Measurements from ENCODE around the gene SLC19A1.

The SLC19A1 gene

DNA sequence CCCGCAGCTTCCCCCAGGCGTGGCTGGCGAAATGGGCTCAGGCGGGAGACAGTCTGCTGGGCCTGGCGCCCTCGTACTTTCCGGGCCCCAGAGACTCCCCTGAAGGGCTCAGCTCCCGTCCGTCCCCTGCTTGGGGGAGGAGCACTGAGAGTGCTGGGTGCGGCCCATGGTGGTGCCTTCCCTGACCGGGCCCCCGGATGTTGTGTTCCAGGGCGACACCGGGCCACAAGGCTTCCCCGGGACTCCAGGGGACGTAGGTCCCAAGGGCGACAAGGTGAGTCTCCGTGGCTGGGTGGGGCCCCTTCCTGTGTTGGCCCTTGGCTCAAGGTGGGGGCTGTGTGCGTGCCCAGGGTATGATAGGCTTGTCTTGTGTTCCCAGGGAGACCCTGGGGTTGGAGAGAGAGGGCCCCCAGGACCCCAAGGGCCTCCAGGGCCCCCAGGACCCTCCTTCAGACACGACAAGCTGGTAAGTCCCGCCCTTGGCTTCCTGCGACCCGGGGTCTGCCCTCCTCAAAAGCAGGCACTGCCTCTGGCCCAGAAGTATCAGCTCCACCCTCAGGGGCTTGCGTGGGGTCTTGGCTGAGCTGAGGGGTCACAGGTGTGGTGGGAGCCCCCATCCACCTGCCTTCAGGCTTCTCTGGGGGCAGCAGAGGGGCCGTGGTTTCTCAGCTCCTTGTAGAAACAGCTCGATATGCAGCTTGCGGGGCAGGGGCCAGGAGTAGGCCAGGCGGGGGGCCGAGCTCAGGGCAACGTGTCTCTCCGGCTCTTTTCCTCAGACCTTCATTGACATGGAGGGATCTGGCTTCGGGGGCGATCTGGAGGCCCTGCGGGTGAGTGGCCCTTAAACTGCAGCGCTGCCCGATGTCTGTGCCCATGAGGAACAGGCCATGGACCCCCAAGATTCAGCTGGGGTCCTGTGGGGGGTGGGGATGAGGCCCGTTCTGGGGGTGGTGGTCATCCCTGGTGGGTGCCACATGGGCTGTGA, 62.3 kb downstream of the SLC19A1 start:
- no peaks in the 10 kb centered on the region for H3K27me3 Mint-ChIP-seq (ENCODE audit: low read depth)
- H3K4me1 Mint-ChIP-seq = peaks cover 15% of the 10 kb centered on the region
- TF ChIP-seq CTCF (IDR thresholded peaks at IDR 0.05; ENCODE audit: unreplicated experiment in 3 of 3) = no peak
- peak overlapping the region in 2 of 3 experiments; percentile 45 to 48 for H3K27ac Mint-ChIP-seq
- H3K9me3 Mint-ChIP-seq = no peaks in the 10 kb centered on the region
- peaks cover 27% of the 10 kb centered on the region for H3K36me3 Mint-ChIP-seq (ENCODE audit: low read depth)
- no peak overlapping the region for H3K4me3 Mint-ChIP-seq

GRCh38 chr21:45478816-45479669, 63.2 kb downstream of the SLC19A1 start:
- Mint-ChIP-seq H3K4me1 (peaks cover 15% of the 10 kb centered on the region), H3K27me3 (ENCODE audit: low read depth) (no peaks in the 10 kb centered on the region), H3K27ac (peak overlapping the region; percentile 45 to 75 (median 59)), H3K36me3 (ENCODE audit: low read depth) (peaks cover 24% of the 10 kb centered on the region), H3K4me3 (no peak overlapping the region), H3K9me3 (no peaks in the 10 kb centered on the region)
- no peak for TF ChIP-seq CTCF (IDR thresholded peaks at IDR 0.05; ENCODE audit: unreplicated experiment in 3 of 3)

DNA sequence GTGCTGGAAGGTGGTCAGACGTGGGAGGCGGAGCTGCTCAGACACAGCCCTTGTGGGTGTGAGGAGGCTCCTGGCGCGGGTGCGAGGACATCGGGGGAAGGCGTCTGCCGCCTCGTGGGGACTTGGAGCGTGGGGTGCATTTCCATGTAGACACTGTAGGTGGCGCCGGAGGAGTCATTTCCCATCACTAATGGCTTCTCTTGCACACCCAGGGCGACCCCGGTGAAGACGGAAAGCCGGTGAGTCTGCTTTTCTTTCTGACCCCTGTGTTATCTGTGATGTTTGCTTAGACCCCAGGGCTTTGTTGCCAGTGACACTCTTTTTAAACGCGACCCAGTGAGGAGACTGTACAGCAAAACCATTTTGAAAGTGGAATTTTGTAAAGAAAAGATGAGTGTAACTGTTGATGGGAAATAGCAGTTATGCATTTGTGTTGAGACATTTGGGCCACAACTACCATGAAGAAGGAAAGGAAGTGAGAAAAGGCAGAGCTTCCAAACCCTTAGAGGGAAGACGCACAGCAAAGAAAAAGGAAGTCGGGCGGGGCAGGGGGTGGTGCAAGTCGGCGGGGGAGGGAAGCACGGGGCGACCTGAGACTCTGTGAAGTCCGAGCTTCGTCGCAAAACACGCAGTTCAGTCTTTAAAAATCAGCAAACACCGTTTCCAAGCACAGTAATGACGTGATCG, 64.0 kb downstream of the SLC19A1 start:
- H3K4me3 Mint-ChIP-seq = peak overlapping the region in 2 of 3 experiments; percentile 24 to 33
- no peaks in the 10 kb centered on the region for H3K27me3 Mint-ChIP-seq (ENCODE audit: low read depth)
- peak; percentile 77 to 87 (median 87) for TF ChIP-seq CTCF (IDR thresholded peaks at IDR 0.05; ENCODE audit: unreplicated experiment in 3 of 3)
- H3K4me1 Mint-ChIP-seq = peaks cover 15% of the 10 kb centered on the region
- H3K36me3 Mint-ChIP-seq (ENCODE audit: low read depth) = peaks cover 23% of the 10 kb centered on the region
- peak overlapping the region; percentile 44 to 79 (median 75) for H3K27ac Mint-ChIP-seq
- no peaks in the 10 kb centered on the region for H3K9me3 Mint-ChIP-seq

DNA sequence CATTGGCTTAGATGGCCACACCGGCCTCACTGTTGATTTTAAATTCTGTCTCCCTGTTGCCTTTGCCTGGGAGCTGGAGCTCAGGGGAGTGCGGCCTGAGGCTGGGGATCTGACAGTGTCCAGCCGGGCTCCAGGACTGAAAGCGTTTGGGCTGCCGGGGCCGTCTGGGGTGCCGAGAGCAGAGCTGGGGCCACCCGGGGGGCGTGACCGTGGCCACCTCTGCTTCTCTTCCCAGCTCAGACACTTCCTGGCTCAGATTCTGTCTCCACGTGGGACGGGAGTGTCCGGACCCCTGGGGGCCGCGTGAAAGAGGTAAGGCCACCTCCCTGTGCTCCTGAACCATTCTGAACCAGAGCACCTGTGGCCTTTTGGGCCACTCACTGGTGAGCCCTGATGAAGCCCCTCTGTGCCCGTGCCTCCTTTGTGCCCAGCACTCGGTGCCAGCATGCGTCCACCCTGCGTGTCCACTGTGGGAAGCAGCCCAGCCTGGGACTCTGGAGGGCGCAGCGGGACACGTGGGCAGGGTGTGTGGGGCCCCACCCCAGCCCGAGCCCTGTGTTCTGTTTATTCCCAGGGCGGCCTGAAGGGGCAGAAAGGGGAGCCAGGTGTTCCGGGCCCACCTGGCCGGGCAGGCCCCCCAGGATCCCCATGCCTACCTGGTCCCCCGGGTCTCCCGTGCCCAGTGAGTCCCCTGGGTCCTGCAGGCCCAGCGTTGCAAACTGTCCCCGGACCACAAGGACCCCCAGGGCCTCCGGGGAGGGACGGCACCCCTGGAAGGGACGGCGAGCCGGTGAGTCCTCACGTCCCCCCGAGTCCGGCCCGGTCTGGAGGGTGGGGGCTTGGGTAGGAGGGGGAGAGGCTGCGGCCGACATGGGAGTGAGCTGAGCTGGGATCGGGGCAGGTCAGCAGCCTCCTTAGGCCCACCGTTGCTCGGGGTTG, 64.8 kb downstream of the SLC19A1 start:
- no peak overlapping the region for H3K4me3 Mint-ChIP-seq
- no peaks in the 10 kb centered on the region for H3K9me3 Mint-ChIP-seq
- TF ChIP-seq CTCF (IDR thresholded peaks at IDR 0.05; ENCODE audit: unreplicated experiment in 3 of 3) = no peak
- peaks cover 23% of the 10 kb centered on the region for H3K36me3 Mint-ChIP-seq (ENCODE audit: low read depth)
- H3K27me3 Mint-ChIP-seq (ENCODE audit: low read depth) = no peaks in the 10 kb centered on the region
- peak overlapping the region; percentile 44 to 79 (median 75) for H3K27ac Mint-ChIP-seq
- H3K4me1 Mint-ChIP-seq = peaks cover 15% of the 10 kb centered on the region

GRCh38 chr21:45476582-45476981, 65.7 kb downstream of the SLC19A1 start:
- Mint-ChIP-seq H3K9me3 (no peaks in the 10 kb centered on the region), H3K4me3 (no peak overlapping the region), H3K36me3 (ENCODE audit: low read depth) (peaks cover 23% of the 10 kb centered on the region), H3K4me1 (peaks cover 17% of the 10 kb centered on the region), H3K27ac (peak overlapping the region in 1 of 3 experiments; percentile 11), H3K27me3 (ENCODE audit: low read depth) (no peaks in the 10 kb centered on the region)
- no peak for TF ChIP-seq CTCF (IDR thresholded peaks at IDR 0.05; ENCODE audit: unreplicated experiment in 3 of 3)
